BJ (cell line): ENCODE data around the gene UBXN2A. TPM values are rescaled to one million over a fixed set of nuclear protein-coding genes. Genes with fewer than 3 reads are reported as not detected.

ENCODE experiments used
- CTCF ChIA-PET: fragments of 350-600 bp; formaldehyde crosslinking; extraction: SDS; loops from one replicate; lab custom pipeline; 2021; ENCODE audit warnings: antibody characterized with exemption, inconsistent platforms; lab: Yijun Ruan, JAX
- POLR2A ChIA-PET: fragments of 300-600 bp; sonication (Branson Sonifier 250); formaldehyde crosslinking; extraction: SDS; loops from one replicate; lab custom pipeline; 2021; ENCODE audit warnings: antibody characterized with exemption; lab: Charles Lee
- DNase-seq: peaks from one replicate; pipeline ENCODE4 v3.0.0-alpha.2; 2011; ENCODE audit warnings: low read depth
- H3K27me3 ChIP-seq: 2 replicates; pipeline ENCODE4 v1.6.0; 2011; ENCODE audit warnings: low read length; ENCODE audit not compliant: control insufficient read depth, insufficient read depth
- H3K36me3 ChIP-seq: 2 replicates; pipeline ENCODE4 v1.5.1; 2011; ENCODE audit warnings: low read length; ENCODE audit not compliant: control insufficient read depth, insufficient read depth
- H3K4me3 ChIP-seq: 2 replicates; pipeline ENCODE4 v1.5.1; 2011; ENCODE audit warnings: low read depth, mild to moderate bottlenecking, control low read depth, low read length
- CTCF ChIP-seq: IDR thresholded peaks from 2 replicates; pipeline ENCODE4 v1.5.1; 2011; ENCODE audit warnings: low read depth, mild to moderate bottlenecking, control low read depth, inconsistent platforms, low read length, moderate library complexity; ENCODE audit not compliant: insufficient read depth
- polyA plus RNA-seq: library from polyadenylated mRNA; depleted of rRNA; stranded (reverse); fragments of >200 nt; gene quantifications from 2 replicates; pipeline ENCODE4 v1.2.3, GENCODE V29; 2011

The UBXN2A gene
- polyA plus RNA-seq, 1 experiment: 5.8 TPM

- no peaks in the 10 kb centered on the region for H3K36me3 ChIP-seq
- POLR2A ChIA-PET: no interaction called here
- no peak overlapping the region for H3K4me3 ChIP-seq
- no peaks in the 10 kb centered on the region for H3K27me3 ChIP-seq
- no peak for DNase-seq
- CTCF ChIA-PET: no interaction called here
- TF ChIP-seq CTCF: no peak
These were observed 68.6 kb downstream of the UBXN2A start for GRCh38 chr2:24008672-24009366.

DNA sequence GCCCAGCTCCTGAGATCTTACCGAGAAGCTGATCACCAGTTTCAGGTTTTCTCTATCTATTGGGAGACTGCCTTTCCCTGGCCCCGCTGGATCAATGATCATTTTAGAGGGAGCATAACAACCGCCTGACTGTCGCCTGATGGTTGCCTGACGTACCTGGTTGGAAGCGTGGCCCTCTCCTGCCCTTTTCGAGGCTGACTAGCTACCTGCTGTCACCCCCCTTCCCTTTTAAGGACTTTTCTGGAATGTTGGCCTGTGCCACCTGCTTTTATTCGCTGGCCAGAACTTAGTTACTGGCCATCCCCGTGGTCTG is 69.1 kb downstream of the UBXN2A start:
- CTCF ChIA-PET: no interaction called here
- POLR2A ChIA-PET: no interaction called here
- no peak for TF ChIP-seq CTCF
- Histone ChIP-seq H3K4me3 (no peak overlapping the region), H3K27me3 (no peaks in the 10 kb centered on the region), H3K36me3 (no peaks in the 10 kb centered on the region)
- no peak for DNase-seq

DNA sequence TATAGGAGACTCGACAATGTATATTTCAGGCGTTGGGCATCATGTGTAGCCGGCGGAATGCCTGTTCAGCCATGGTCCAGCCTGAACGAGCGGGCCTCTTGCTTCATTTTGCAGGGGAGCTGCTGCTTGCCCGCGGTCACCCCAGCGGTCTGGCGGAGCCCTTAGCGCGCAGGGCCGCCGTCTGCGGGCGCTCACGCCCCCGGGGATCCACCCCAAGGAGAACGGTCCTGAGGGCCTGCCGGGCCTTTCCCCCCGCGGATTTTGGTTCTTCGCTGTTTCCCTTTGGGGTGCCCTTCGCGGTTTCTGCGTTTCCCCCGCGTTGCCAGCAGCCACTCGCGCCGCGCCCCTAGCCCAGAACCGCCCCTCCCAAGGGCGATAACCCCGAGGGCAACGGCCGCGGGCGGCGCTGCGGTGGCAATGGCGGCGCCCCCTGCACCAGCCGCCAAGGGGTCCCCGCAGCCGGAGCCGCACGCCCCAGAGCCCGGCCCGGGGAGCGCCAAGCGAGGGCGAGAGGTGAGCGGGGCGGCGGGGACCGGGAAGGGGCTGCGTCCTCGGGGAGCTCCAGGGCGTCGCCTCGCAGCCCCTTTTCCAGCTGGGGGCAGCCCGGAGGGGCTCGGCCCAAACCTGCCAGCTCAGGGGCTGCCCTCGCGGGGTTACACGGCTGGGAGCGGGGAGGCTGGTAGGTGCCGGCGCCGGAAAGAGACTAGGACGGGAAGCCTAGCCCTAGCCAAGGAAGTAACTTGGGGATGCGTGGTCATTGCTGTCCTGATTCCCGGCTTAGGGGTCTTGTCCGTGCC is 69.6 kb downstream of the UBXN2A start, which contains the start of gene MFSD2B:
TSS of gene MFSD2B (plus strand) at position 406 of the 797 bp plus-strand sequence. CDS start at position 418, 12 bp downstream.
- ChIA-PET CTCF (interaction anchor here (0.9 to 1.0 kb wide), 2 partner anchors 74 to 83 kb away, joined by 3 to 4 read pairs; partner anchors contain the start of gene ATAD2B), POLR2A (no interaction called here)
- Histone ChIP-seq H3K27me3 (no peaks in the 10 kb centered on the region), H3K36me3 (no peaks in the 10 kb centered on the region), H3K4me3 (peak within 1 kb of the TSS; percentile 39)
- no peak for TF ChIP-seq CTCF
- no peak for DNase-seq

DNA sequence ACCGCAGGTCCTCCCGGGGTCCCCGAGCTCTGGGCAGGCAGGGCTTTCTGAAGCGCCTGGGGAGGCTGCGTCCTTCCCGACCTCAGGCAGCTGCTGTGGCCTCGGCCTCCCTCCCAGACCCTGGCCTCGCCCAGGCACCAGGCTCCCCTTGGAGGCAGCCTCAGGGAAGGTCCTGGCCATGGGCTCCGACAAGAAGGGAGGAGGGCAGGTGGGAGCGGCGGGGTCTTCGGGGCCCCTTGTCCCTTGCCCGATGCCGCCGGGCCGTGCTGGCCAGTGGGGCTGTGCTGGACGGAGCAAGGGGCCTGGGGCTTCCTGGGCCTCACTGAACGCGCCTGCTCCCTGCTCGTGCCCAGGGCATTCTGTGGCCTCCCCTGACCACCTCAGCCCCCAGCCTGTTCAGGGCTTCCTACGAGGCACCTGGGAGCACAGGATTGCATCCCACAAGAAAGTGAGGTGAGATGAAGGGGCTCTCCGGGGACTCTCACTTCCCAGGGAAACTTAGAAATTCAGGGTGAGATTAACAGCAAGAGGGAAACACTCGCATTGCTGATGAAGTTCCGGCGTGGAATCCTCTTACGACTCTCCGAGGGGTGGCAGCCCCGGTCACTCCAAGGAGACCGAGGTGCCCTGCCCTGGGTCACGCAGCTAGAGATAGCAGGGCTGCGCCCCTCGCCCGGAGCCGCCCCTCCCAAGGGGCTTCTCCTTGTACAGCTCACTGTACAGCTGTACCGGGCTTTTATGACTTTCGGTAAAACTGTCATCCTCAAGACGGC is 70.4 kb downstream of the UBXN2A start:
- Histone ChIP-seq H3K36me3 (no peaks in the 10 kb centered on the region), H3K27me3 (no peaks in the 10 kb centered on the region), H3K4me3 (peak overlapping the region; percentile 39)
- ChIA-PET POLR2A (no interaction called here), CTCF (interaction anchor here (0.8 to 1.0 kb wide), 3 partner anchors 73 to 85 kb away, joined by 3 to 4 read pairs (median 3); partner anchors contain the start of gene ATAD2B)
- DNase-seq: no peak
- TF ChIP-seq CTCF: no peak
